Colon (tissue), 2 donors: Measurements from ENCODE around the gene CEPT1.
"Not testable (repeated sequence)": the region's sequence is repeated elsewhere in the genome, so short reads cannot be mapped to it uniquely, and the experiment has no call there.

Experiments used
- FAIRE-seq: peaks from 2 replicates; lab custom pipeline; 2012; peaks lifted over from hg19 to GRCh38; lab: Jason Lieb, UNC
- donor health status: control.
- donor health status: control.

CEPT1 gene

GRCh38 chr1:111139956-111140679 is at the start of gene CEPT1, which contains the start of gene DRAM2:
Gene CEPT1 (plus strand): TSS chr1:111140223. CDS start chr1:111147715, 7,492 bp downstream.
Gene DRAM2 (minus strand): TSS chr1:111140093. CDS start chr1:111131554, 8,539 bp downstream.
- no peak for FAIRE-seq

DNA sequence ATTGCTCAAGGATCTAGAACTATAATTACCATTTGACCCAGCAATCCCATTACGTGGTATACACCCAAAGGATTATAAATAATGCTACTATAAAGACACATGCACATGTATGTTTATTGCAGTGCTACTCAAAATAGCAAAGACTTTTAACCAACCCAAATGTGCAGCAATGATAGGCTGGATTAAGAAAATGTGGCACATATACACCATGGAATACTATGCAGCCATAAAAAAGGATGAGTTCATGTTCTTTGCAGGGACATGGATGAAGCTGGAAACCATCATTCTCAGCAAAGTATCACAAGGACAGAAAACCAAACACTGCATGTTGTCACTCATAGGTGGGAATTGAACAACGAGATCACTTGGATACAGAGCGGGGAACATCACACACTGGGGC is 44.6 kb upstream of the CEPT1 start:
- not testable (repeated sequence) for FAIRE-seq

GRCh38 chr1:111097356-111098099 is 42.5 kb upstream of the CEPT1 start:
- FAIRE-seq = no peak

GRCh38 chr1:111099289-111099688 is 40.7 kb upstream of the CEPT1 start:
- no peak for FAIRE-seq

DNA sequence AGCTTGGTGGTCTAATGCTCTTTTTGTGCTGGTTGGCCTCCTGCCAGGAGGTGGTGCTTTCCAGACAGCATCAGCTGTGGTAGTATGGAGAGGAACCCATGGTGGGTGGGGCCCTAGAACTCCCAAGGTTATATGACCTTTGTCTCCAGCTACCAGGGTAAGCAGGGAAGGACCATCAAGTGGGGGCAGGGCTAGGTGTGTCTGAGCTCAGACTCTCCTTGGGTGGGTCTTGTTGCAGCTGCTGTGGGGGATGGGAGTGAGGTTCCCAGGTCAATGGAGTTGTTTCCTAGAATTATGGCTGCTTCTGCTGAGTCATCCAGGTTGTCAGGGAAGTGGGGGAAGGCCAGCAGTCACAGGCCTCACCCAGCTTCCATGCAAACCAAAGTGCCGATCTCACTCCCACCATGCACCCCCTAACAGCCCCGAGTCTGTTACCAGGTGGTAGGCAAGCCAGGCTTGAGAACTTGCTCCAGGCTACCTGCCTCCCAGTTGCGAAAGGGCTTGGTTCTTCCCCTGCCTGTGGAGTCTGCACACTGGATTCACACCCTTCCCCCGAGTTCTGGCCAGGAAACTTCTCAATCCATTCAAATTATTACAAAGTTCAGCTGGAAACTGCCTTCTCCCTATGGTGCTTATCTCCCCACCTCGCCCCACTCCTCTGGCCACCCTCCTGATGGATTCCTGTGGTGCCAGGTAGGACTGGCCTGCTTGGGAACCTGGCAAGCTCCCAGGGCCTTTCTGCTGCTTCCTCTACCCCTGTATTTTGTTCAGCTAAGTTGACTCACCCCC is 38.0 kb upstream of the CEPT1 start:
- no peak for FAIRE-seq

DNA sequence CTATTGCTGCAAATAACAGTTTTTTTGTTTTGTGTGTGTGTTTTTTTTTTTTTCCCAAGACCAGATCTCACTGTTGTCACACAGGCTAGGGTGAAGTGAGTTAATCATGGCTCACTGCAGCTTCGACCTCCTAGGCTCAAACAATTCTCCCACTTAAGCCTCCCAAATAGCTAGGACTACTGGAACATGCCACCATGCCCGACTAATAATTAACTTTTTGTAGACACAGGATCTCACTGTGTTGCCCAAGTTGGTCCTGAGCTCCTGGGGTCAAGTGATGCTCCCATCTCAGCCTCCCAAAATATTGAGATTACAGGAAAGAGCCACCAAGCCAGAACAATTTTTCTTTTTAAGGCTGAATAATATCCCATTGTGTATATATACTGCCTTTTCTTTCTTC is 35.0 kb upstream of the CEPT1 start:
- no peak for FAIRE-seq

DNA sequence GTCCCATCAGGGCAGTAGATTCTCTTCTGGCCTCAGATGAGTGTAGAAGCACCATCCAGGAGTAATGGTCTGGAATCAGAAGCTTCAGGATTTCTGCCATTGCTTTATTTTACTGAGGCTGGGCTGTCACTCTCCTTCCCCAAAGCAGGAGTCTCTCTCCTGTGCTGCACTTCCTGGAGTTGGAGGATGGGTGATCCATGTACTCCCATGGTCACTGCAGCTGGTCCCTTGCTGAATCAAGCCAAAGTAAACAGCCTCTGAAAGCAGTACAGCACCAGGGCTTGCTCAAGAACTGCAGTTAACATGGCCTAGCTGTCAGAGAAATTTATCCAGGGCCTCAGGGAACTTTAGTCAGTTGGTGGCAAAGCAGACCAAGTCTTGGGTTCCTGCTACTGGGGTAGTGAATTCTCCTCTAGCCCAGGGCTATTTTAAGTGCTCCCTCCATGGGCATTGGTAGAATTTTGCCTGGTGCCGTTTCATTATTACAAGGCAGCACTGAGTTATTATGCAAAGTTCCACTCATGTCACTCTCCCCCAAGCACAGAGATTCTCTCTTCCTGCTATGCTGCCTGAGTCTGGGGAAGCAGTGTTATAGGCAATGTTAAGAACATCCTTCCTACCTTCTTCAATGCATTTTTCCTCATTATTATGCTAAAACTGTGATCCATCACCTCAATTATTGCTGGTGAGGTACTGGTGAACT is 29.7 kb upstream of the CEPT1 start:
- FAIRE-seq = no peak

DNA sequence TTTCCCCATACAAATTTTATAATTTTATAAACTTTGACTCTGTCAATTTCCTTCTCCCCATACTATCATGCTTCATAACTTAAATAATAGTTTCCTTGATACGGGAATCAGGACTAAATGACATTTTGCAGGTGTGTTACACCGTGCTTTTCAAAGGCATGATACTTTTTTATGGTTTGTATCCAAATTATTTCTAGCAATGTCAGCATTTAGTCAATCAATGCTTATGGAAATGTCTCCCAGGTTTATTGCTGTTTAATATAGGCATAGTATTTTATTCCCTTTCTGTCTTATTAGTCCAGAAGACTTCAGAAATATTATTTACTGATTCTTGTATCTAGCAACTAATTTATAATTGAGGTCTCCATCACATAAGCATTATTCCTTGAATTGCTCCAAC is 23.5 kb upstream of the CEPT1 start:
- FAIRE-seq = no peak

DNA sequence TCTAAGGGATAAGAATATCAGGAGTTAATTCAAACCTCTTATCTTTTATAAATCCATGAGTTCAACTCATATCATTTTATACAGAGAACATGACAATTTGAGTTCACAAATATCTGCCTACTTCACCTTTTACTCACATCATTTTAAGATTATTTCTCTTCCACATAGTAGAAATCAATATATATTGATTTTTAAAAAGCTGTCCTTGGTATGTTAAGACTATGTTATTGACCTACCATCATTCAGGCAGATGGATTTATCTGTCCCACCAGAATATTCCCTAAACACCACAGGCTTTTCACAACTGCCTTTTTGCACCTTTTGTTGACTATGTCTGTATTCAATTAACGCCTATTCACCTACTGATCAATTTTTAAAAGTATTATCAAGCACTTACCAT is 13.7 kb upstream of the CEPT1 start:
- FAIRE-seq = no peak

GRCh38 chr1:111127923-111128643 is 11.9 kb upstream of the CEPT1 start:
- no peak for FAIRE-seq

GRCh38 chr1:111129376-111129775 is 10.6 kb upstream of the CEPT1 start:
- no peak for FAIRE-seq

GRCh38 chr1:111131693-111132092 is 8.3 kb upstream of the CEPT1 start:
- no peak for FAIRE-seq

DNA sequence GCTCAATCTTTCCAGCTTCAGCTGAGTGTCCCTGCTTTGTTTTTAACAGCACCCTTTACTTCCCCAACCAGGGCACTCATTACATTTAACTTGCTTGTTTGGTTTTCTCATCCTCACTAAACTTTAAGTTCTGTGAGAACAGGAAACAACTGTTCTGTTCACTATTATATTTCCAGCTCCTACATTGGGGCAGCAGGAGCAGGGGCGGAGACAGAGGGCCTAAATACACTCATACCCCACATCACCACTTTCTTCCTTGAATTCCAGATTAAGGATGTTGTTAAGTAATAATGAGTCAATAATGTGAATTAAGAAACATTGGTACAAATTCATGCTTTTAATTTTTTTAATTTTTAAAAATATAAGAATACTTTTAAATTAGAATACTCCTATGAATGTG is 6.2 kb upstream of the CEPT1 start:
- FAIRE-seq = no peak

DNA sequence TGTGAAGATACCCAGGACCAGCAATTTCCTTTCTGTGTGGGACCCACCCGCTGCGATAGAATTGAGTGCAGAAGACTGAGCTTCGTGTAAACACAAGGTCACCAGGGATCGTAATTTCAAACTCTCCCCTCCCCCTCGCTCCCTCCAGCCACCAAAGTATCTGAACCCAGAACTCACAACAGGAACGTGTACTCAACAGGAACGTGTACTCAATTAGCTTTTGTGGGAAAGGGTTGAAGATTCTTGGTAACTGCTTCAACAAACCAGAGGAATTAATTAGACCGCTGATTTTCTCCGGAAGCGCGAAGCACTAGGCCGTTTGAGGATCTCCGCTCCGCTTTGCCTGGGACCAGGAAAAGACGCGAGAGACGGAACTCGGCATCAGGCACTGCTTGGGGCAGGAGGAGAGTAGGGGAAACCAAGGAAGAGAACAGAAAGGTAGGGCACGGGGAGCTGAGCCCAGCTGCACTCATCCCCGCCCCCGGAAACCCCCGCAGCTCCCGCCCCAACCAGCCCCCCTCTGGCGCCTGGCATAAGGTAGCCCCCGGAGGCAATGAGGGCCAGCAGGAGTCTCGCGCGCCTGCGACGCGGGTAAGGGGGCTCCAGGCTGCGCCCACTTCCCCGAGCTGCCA is 583 bp upstream of the CEPT1 start:
- no peak for FAIRE-seq

DNA sequence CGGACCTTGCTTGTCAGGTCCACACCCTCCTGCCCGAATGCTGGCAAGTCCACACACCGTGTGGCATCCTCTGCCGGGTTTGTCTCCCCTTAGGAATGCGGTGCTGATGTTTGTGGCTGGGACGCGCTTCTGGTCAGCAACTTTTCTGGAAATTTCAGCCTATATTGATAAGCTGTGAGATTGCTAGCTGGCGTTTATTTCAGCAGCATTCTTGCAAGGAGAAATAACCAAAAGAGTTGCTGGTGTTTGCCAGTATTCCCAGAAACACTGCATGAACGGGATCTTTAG is 601 bp downstream of the CEPT1 start:
- FAIRE-seq = no peak

DNA sequence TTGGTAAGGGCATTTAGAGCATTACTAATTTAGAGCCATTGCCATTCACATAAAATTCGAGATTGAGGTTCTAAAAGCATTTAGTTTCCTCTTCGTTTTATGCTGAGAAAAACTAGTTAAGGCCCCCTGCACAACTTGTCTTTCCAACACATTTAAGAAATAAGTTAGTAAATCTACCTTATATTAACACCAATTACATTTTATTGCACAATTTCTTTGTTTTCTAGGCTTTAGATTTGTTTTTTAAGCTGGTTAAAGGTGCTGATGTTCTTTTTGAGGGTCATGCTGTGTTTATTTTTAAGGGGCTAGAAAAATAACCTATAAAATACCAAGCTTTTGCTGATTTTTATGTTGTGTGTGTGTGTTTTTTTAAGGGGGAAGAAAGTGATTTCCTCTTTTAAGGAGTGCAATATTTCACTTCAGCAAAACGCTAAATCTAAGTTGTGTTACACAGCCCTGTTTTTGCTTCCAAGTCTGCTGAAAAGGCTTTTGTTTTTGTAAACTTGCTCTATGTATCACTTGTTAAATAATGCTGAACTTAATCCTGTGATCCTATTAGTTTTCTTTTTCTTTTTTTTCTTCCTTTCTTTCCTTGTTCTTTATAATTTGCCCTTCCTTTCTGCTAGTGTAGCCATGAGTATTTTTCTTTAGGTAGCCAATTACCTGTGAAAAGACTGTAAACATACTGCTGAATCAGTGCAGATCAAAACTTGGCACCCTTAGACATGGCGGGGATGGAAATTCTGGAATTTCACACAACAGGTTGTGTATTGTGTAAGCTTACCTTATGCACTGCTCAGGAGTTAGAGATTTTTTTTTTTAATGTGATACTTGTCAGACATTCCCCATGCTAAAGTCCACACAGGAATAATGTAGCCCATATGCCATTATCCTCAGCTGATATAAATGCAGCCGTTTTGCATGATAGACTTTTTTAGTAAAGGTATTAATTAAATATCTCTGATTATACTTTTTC is 1.5 kb downstream of the CEPT1 start:
- no peak for FAIRE-seq

DNA sequence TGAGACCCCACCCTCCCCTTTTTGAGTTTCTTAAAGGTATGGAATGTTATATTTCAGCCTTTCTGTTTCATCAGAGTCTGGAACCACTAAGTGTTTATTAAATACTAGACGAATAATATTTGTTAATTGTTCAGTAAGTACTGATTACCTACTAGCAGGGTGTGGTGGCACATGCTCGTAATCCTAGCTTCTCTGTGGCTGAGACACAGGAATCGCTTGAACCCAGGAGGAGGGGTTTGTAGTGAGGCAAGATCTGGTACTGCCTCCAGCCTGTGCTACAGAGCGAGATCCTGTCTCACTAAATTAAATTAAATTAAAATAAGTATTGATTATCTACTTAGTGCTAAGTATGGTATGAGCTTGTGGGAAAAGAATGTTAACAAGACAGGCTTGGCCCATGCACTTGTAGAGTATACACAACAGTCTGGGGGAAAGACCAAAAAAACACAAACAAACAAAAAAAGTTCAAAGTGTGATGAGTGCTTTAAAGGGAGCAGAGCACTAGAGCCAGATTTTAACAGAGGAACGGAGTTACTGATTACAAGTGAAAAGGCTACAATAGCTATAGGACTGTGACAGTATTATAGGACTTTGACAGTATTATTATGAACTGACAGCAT is 2.4 kb downstream of the CEPT1 start:
- no peak for FAIRE-seq

DNA sequence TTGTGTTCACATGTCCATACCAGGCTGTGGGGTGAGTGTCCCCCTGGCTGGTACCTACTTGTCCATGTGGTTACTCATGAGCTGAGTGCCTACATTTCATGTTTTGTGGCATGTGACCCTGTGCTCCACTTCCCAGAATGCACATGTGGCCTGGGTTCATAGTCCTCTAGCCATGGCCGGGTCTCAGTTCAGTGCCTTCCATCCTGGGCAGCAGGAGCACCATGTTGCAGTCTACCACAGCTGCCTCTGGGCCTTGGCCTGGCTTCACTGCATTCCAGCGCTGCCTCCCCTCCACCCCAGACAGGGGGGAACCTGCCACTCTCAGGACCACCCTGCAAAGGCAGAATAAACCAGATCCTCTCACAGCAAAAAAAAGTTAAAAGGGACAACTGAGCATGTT is 5.5 kb downstream of the CEPT1 start:
- FAIRE-seq = no peak

GRCh38 chr1:111145963-111146768 is 6.1 kb downstream of the CEPT1 start:
- no peak for FAIRE-seq
